IMR-90 (cell line): Measurements from ENCODE around the gene DPEP3.
"Not testable (repeated sequence)": the region's sequence is repeated elsewhere in the genome, so short reads cannot be mapped to it uniquely, and the experiment has no call there.

Experiments
- BHLHE40 ChIP-seq: fragments of 150-350 bp; IDR thresholded peaks from 2 replicates; pipeline ENCODE4 v1.6.1; 2016; ENCODE audit warnings: mild to moderate bottlenecking, low read depth, low read length
- CEBPB ChIP-seq: IDR thresholded peaks from 2 replicates; pipeline ENCODE4 v1.6.1; 2012; ENCODE audit warnings: low read depth, low read length, improper control_type of control experiment
- CHD1 ChIP-seq: IDR thresholded peaks from 2 replicates; pipeline ENCODE4 v1.6.1; 2012; ENCODE audit warnings: low read depth, low read length, improper control_type of control experiment
- CTCF ChIP-seq: conservative IDR thresholded peaks from 2 replicates; pipeline ENCODE4 v1.5.1; 2012; ENCODE audit warnings: mild to moderate bottlenecking, low read depth, low read length, improper control_type of control experiment
- ELK1 ChIP-seq: fragments of 150-350 bp; IDR thresholded peaks from 2 replicates; pipeline ENCODE4 v1.6.1; 2016; ENCODE audit warnings: low read depth, mild to moderate bottlenecking, low read length, moderate library complexity, borderline replicate concordance
- FOS ChIP-seq: fragments of 150-350 bp; IDR thresholded peaks from 2 replicates; pipeline ENCODE4 v1.6.1; 2016; ENCODE audit warnings: low read depth, low read length
- MAFK ChIP-seq: IDR thresholded peaks from 2 replicates; pipeline ENCODE4 v1.6.1; 2012; ENCODE audit warnings: low read depth, low read length, improper control_type of control experiment
- MXI1 ChIP-seq: IDR thresholded peaks from 2 replicates; pipeline ENCODE4 v1.6.1; 2012; ENCODE audit warnings: low read depth, mild to moderate bottlenecking, low read length, moderate library complexity, borderline replicate concordance
- POLR2A ChIP-seq: IDR thresholded peaks from 2 replicates; pipeline ENCODE4 v1.6.1; 2012; ENCODE audit warnings: mild to moderate bottlenecking, low read depth, low read length
- RAD21 ChIP-seq: IDR thresholded peaks from 2 replicates; pipeline ENCODE4 v1.6.1; 2012; ENCODE audit warnings: low read length, improper control_type of control experiment
- RCOR1 ChIP-seq: IDR thresholded peaks from 2 replicates; pipeline ENCODE4 v1.6.1; 2012; ENCODE audit warnings: mild to moderate bottlenecking, low read length, improper control_type of control experiment; ENCODE audit not compliant: insufficient replicate concordance
- RFX5 ChIP-seq: IDR thresholded peaks from 2 replicates; pipeline ENCODE4 v1.8.0; 2012; ENCODE audit warnings: low read depth, mild to moderate bottlenecking, low read length, moderate library complexity
- SMC3 ChIP-seq: fragments of 150-350 bp; IDR thresholded peaks from 2 replicates; pipeline ENCODE4 v1.6.1; 2016; ENCODE audit warnings: low read depth, mild to moderate bottlenecking, antibody characterized with exemption, low read length, moderate library complexity
- TF ChIP-seq, protein P1 (sequence below): fragments of 150-350 bp; IDR thresholded peaks from 2 replicates; pipeline ENCODE4 v1.6.1; 2017; ENCODE audit warnings: mild to moderate bottlenecking, antibody characterized with exemption, low read length, low read depth

DNA sequence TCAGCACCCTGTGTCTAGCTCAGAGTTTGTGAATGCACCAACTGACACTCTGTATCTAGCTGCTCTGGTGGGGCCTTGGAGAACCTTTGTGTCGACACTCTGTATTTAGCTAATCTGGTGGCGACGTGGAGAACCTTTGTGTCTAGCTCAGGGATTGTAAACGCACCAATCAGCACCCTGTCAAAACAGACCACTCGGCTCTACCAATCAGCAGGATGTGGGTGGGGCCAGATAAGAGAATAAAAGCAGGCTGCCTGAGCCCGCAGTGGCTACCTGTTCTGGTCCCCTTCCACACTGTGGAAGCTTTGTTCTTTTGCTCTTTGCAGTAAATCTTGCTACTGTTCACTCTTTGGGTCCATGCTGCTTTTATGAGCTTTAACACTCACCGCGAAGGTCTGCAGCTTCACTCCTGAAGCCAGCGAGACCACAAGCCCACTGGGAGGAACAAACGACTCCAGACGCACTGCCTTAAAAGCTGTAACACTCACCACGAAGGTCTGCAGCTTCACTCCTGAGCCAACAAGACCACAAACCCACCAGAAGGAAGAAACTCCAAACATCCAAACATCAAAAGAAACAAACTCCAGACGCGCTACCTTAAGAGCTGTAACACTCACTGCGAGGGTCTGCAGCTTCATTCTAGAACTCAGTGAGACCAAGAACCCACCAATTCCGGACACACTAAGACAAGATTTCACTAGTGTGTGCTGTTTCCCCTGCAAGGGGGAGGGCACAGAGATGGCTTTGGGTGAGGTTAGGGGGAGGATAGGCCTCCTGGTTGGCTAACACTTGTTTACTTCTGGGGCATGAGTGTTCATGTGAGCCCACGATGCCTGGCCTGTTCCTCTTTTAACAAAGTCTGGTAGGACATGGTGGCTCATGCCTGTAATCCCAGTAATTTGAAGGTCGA is 18.7 kb upstream of the DPEP3 start, which contains the start of gene DPEP2:
- TF ChIP-seq CTCF, SMC3, POLR2A, MXI1, BHLHE40, RFX5, ELK1, RAD21, RCOR1, CHD1, CEBPB, MAFK, FOS: not testable (repeated sequence)
- TF ChIP-seq, protein P1, sequence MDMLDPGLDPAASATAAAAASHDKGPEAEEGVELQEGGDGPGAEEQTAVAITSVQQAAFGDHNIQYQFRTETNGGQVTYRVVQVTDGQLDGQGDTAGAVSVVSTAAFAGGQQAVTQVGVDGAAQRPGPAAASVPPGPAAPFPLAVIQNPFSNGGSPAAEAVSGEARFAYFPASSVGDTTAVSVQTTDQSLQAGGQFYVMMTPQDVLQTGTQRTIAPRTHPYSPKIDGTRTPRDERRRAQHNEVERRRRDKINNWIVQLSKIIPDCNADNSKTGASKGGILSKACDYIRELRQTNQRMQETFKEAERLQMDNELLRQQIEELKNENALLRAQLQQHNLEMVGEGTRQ, result not testable (repeated sequence)
